IMR-90 (cell line): ENCODE measurements around the gene MAML3. TPM values are rescaled to one million over a fixed set of nuclear protein-coding genes. Genes with fewer than 3 reads are reported as not detected.

ENCODE experiments used
- ATAC-seq: fragments of 200-7000 bp; cut with Tn5 transposase; 2 replicates; pipeline ENCODE4 v1.9.1; 2020; ENCODE audit warnings: low read depth, mild to moderate bottlenecking, moderate library complexity
- BruUV-seq: library from RNA; stranded (reverse); fragments of 400-500 nt; replicated peaks from 2 replicates; lab custom pipeline; 2021; lab: Mats Ljungman, UMichigan
- CTCF ChIA-PET: fragments of 300-600 bp; formaldehyde crosslinking; extraction: SDS; loops from one replicate; lab custom pipeline; 2021; ENCODE audit warnings: antibody characterized with exemption; lab: Yijun Ruan, JAX
- POLR2A ChIA-PET: fragments of 300-600 bp; sonication (Branson Sonifier 250); formaldehyde crosslinking; loops from one replicate; lab custom pipeline; 2022; ENCODE audit warnings: antibody characterized with exemption; ENCODE audit not compliant: unreplicated experiment; lab: Charles Lee
- DNase-seq: peaks from one replicate; pipeline ENCODE4 v3.0.0; 2013
- H2AFZ ChIP-seq: replicated peaks from 2 replicates; pipeline ENCODE3; 2013; ENCODE audit warnings: low read length, mild to moderate bottlenecking; ENCODE audit not compliant: poor library complexity
- H2AK5ac ChIP-seq: 2 replicates; pipeline ENCODE4 v1.6.1; 2013; ENCODE audit warnings: low read depth, low read length, inconsistent platforms
- H2AK9ac ChIP-seq: replicated peaks from 2 replicates; pipeline ENCODE3; 2013; ENCODE audit warnings: mild to moderate bottlenecking, low read depth, low read length, moderate library complexity; ENCODE audit not compliant: poor library complexity
- H2BK120ac ChIP-seq: 2 replicates; pipeline ENCODE4 v1.6.1; 2013; ENCODE audit warnings: low read depth, low read length, inconsistent platforms
- H2BK15ac ChIP-seq: 3 replicates; pipeline ENCODE4 v1.6.1; 2013; ENCODE audit warnings: low read depth, low read length, inconsistent platforms
- H2BK20ac ChIP-seq: 2 replicates; pipeline ENCODE4 v1.6.1; 2013; ENCODE audit warnings: low read depth, mild to moderate bottlenecking, inconsistent platforms, low read length, moderate library complexity
- H2BK5ac ChIP-seq: 2 replicates; pipeline ENCODE4 v1.6.1; 2013; ENCODE audit warnings: mild to moderate bottlenecking, low read depth, low read length, inconsistent platforms; ENCODE audit not compliant: poor library complexity, severe bottlenecking
- H3K14ac ChIP-seq: replicated peaks from 2 replicates; pipeline ENCODE4 v1.6.1; 2013; ENCODE audit warnings: low read depth, low read length, inconsistent platforms
- H3K18ac ChIP-seq: 2 replicates; pipeline ENCODE4 v1.6.1; 2013; ENCODE audit warnings: low read depth, low read length, control low read depth
- H3K23ac ChIP-seq: 2 replicates; pipeline ENCODE4 v1.6.1; 2013; ENCODE audit warnings: low read depth, low read length, inconsistent platforms
- H3K27ac ChIP-seq: 2 replicates; pipeline ENCODE4 v1.5.1; 2013; ENCODE audit warnings: mild to moderate bottlenecking, control low read depth, low read length; ENCODE audit not compliant: insufficient read depth
- H3K27me3 ChIP-seq: 2 replicates; pipeline ENCODE4 v1.6.1; 2013; ENCODE audit warnings: low read length; ENCODE audit not compliant: control insufficient read depth, insufficient read depth
- H3K36me3 ChIP-seq: 2 replicates; pipeline ENCODE4 v1.6.1; 2013; ENCODE audit warnings: low read length, mixed read lengths; ENCODE audit not compliant: control insufficient read depth, insufficient read depth
- H3K4ac ChIP-seq: 2 replicates; pipeline ENCODE4 v1.6.1; 2013; ENCODE audit warnings: low read depth, low read length, inconsistent platforms
- H3K4me1 ChIP-seq: 2 replicates; pipeline ENCODE4 v1.6.1; 2013; ENCODE audit warnings: low read length, mixed read lengths; ENCODE audit not compliant: control insufficient read depth, insufficient read depth
- H3K4me2 ChIP-seq: 2 replicates; pipeline ENCODE4 v1.6.1; 2013; ENCODE audit warnings: low read depth, mild to moderate bottlenecking, control low read depth, low read length, moderate library complexity
- H3K4me3 ChIP-seq: 2 replicates; pipeline ENCODE4 v1.5.1; 2013; ENCODE audit warnings: low read depth, mild to moderate bottlenecking, control low read depth, low read length, moderate library complexity; ENCODE audit not compliant: insufficient read depth
- H3K56ac ChIP-seq: 2 replicates; pipeline ENCODE4 v1.6.1; 2013; ENCODE audit warnings: low read length, inconsistent platforms; ENCODE audit not compliant: insufficient read depth; ENCODE audit errors: extremely low read depth
- H3K79me1 ChIP-seq, 2 experiments: 2 replicates each; pipeline ENCODE4 v1.6.1; 2013; ENCODE audit warnings: low read length in 2 of 2, inconsistent platforms in 1 of 2, low read depth in 1 of 2
- H3K9ac ChIP-seq: 2 replicates; pipeline ENCODE4 v1.6.1; 2013; ENCODE audit warnings: low read depth, low read length, control low read depth
- H3K9me1 ChIP-seq: 2 replicates; pipeline ENCODE4 v1.6.1; 2013; ENCODE audit warnings: low read length, inconsistent platforms; ENCODE audit not compliant: insufficient read depth
- H3K9me3 ChIP-seq: 2 replicates; pipeline ENCODE4 v1.6.1; 2013; ENCODE audit warnings: low read length; ENCODE audit not compliant: control insufficient read depth, insufficient read depth
- H4K20me1 ChIP-seq: 2 replicates; pipeline ENCODE4 v1.6.1; 2013; ENCODE audit warnings: low read length, inconsistent platforms; ENCODE audit not compliant: insufficient read depth
- H4K5ac ChIP-seq: 2 replicates; pipeline ENCODE4 v1.6.1; 2013; ENCODE audit warnings: mild to moderate bottlenecking, low read depth, low read length, control low read depth
- H4K8ac ChIP-seq, 2 experiments: 2 replicates each; pipeline ENCODE4 v1.6.1; 2013; ENCODE audit warnings: low read depth in 2 of 2, low read length in 2 of 2, control low read depth in 1 of 2, inconsistent platforms in 1 of 2
- H4K91ac ChIP-seq: 2 replicates; pipeline ENCODE4 v1.6.1; 2013; ENCODE audit warnings: low read depth, low read length, inconsistent platforms; ENCODE audit not compliant: insufficient read depth
- CTCF ChIP-seq: conservative IDR thresholded peaks from 2 replicates; pipeline ENCODE4 v1.5.1; 2012; ENCODE audit warnings: mild to moderate bottlenecking, low read depth, low read length, improper control_type of control experiment
- POLR2A ChIP-seq: IDR thresholded peaks from 2 replicates; pipeline ENCODE4 v1.6.1; 2012; ENCODE audit warnings: mild to moderate bottlenecking, low read depth, low read length
- USF2 ChIP-seq: fragments of 150-350 bp; IDR thresholded peaks from 2 replicates; pipeline ENCODE4 v1.6.1; 2017; ENCODE audit warnings: mild to moderate bottlenecking, antibody characterized with exemption, low read length, low read depth
- WGBS, 2 experiments: methylation state at CpG; one replicate each; pipeline versions ENCODE4 v1.1.5 to v1.1.7; 2013; ENCODE audit warnings: missing lambda C conversion rate in 2 of 2; ENCODE audit not compliant: insufficient read length in 1 of 2; ENCODE audit errors: extremely low coverage in 2 of 2; 5-methylcytosine and 5-hydroxymethylcytosine counted together
- dilution Hi-C: fragments of 300-500 bp; cut with HindIII; formaldehyde crosslinking; loops from one replicate; pipeline ENCODE4 v1.14.3; 2018; ENCODE audit warnings: low sequenced_read_pairs; ENCODE audit not compliant: unreplicated experiment
- in situ Hi-C: fragments of 300-500 bp; cut with MboI; formaldehyde crosslinking; loops from 3 replicates; pipeline ENCODE4 v1.14.3; 2019; ENCODE audit warnings: low sequenced_read_pairs, inconsistent platforms, mixed read lengths
- intact Hi-C: fragments of 100-400 bp; cut with micrococcal nuclease; formaldehyde crosslinking; loops from 2 replicates; pipeline ENCODE4 v1.10.0; 2022
- polyA plus RNA-seq, 3 experiments: library from polyadenylated mRNA; depleted of rRNA; stranded (reverse); fragments of >200 nt; gene quantifications; 2 replicates each; pipeline ENCODE4 v1.2.3, GENCODE V29; 2012; ENCODE audit warnings: low replicate concordance in 1 of 3
- total RNA-seq: library from RNA; depleted of rRNA; stranded (reverse); fragments of >200 nt; gene quantifications from 2 replicates; pipeline ENCODE4 v1.2.3, GENCODE V29; 2012

Gene MAML3
- total and polyA plus RNA-seq, 2 of the 4 experiments (the other 2 are of a cell fraction), result 0.90 to 1.7 TPM

GRCh38 chr4:140183270-140183669 lies 29.3 kb upstream of the MAML3 start:
- CTCF ChIA-PET, result no interaction called here
- TF ChIP-seq POLR2A, result no peak
- no peak for TF ChIP-seq CTCF
- no peak for TF ChIP-seq USF2
- Histone ChIP-seq H2BK20ac (no peak overlapping the region), H3K27me3 (no peaks in the 10 kb centered on the region), H2BK5ac (no peak overlapping the region), H3K36me3 (no peaks in the 10 kb centered on the region), H3K9ac (no peak overlapping the region), H3K4me2 (no peak overlapping the region), H3K4me3 (no peak overlapping the region), H3K79me1 (no peaks in the 10 kb centered on the region), H2BK120ac (no peak overlapping the region), H3K18ac (no peak overlapping the region), H3K4me1 (peaks cover 5% of the 10 kb centered on the region), H2AFZ (no peak overlapping the region), H4K20me1 (no peaks in the 10 kb centered on the region), H3K9me1 (0 out of 2 replicates have a peak, but pooled peaks cover 4% of the 10 kb centered on the region), H4K5ac (no peak overlapping the region), H2AK9ac (no peak overlapping the region), H3K56ac (no peak overlapping the region), H3K14ac (no peak overlapping the region), H4K91ac (no peak overlapping the region), H3K9me3 (no peaks in the 10 kb centered on the region), H3K27ac (no peak overlapping the region), H3K23ac (no peak overlapping the region), H3K4ac (no peak overlapping the region), H2BK15ac (no peak overlapping the region), H4K8ac (no peak overlapping the region), H2AK5ac (no peak overlapping the region)
- POLR2A ChIA-PET, result no interaction called here
- DNase-seq, result no peak
- BruUV-seq, result no TSS peak
- ATAC-seq, result no peak
- dilution Hi-C loops, result no loop called here
- whole genome bisulfite sequencing, 2 experiments, result no CpG with 5 or more reads among the region's 2 CpGs
- in situ Hi-C loops, result no loop called here
- intact Hi-C loops, result no loop called here
